IMR-90 (cell line): ENCODE results near the gene ATP4B. TPM values are rescaled to one million over a fixed set of nuclear protein-coding genes. Genes with fewer than 3 reads are reported as not detected.

Source experiments
- ATAC-seq: fragments of 200-7000 bp; cut with Tn5 transposase; 2 replicates; pipeline ENCODE4 v1.9.1; 2020; ENCODE audit warnings: low read depth, mild to moderate bottlenecking, moderate library complexity
- BruUV-seq: library from RNA; stranded (reverse); fragments of 400-500 nt; replicated peaks from 2 replicates; lab custom pipeline; 2021; lab: Mats Ljungman, UMichigan
- CTCF ChIA-PET: fragments of 300-600 bp; formaldehyde crosslinking; extraction: SDS; loops from one replicate; lab custom pipeline; 2021; ENCODE audit warnings: antibody characterized with exemption; lab: Yijun Ruan, JAX
- POLR2A ChIA-PET: fragments of 300-600 bp; sonication (Branson Sonifier 250); formaldehyde crosslinking; loops from one replicate; lab custom pipeline; 2022; ENCODE audit warnings: antibody characterized with exemption; ENCODE audit not compliant: unreplicated experiment; lab: Charles Lee
- DNase-seq: peaks from one replicate; pipeline ENCODE4 v3.0.0; 2013
- H2AFZ ChIP-seq: replicated peaks from 2 replicates; pipeline ENCODE3; 2013; ENCODE audit warnings: low read length, mild to moderate bottlenecking; ENCODE audit not compliant: poor library complexity
- H2AK5ac ChIP-seq: 2 replicates; pipeline ENCODE4 v1.6.1; 2013; ENCODE audit warnings: low read depth, low read length, inconsistent platforms
- H2AK9ac ChIP-seq: replicated peaks from 2 replicates; pipeline ENCODE3; 2013; ENCODE audit warnings: mild to moderate bottlenecking, low read depth, low read length, moderate library complexity; ENCODE audit not compliant: poor library complexity
- H2BK120ac ChIP-seq: 2 replicates; pipeline ENCODE4 v1.6.1; 2013; ENCODE audit warnings: low read depth, low read length, inconsistent platforms
- H2BK15ac ChIP-seq: 3 replicates; pipeline ENCODE4 v1.6.1; 2013; ENCODE audit warnings: low read depth, low read length, inconsistent platforms
- H2BK20ac ChIP-seq: 2 replicates; pipeline ENCODE4 v1.6.1; 2013; ENCODE audit warnings: low read depth, mild to moderate bottlenecking, inconsistent platforms, low read length, moderate library complexity
- H2BK5ac ChIP-seq: 2 replicates; pipeline ENCODE4 v1.6.1; 2013; ENCODE audit warnings: mild to moderate bottlenecking, low read depth, low read length, inconsistent platforms; ENCODE audit not compliant: poor library complexity, severe bottlenecking
- H3K14ac ChIP-seq: replicated peaks from 2 replicates; pipeline ENCODE4 v1.6.1; 2013; ENCODE audit warnings: low read depth, low read length, inconsistent platforms
- H3K18ac ChIP-seq: 2 replicates; pipeline ENCODE4 v1.6.1; 2013; ENCODE audit warnings: low read depth, low read length, control low read depth
- H3K23ac ChIP-seq: 2 replicates; pipeline ENCODE4 v1.6.1; 2013; ENCODE audit warnings: low read depth, low read length, inconsistent platforms
- H3K27ac ChIP-seq: 2 replicates; pipeline ENCODE4 v1.5.1; 2013; ENCODE audit warnings: mild to moderate bottlenecking, control low read depth, low read length; ENCODE audit not compliant: insufficient read depth
- H3K27me3 ChIP-seq: 2 replicates; pipeline ENCODE4 v1.6.1; 2013; ENCODE audit warnings: low read length; ENCODE audit not compliant: control insufficient read depth, insufficient read depth
- H3K36me3 ChIP-seq: 2 replicates; pipeline ENCODE4 v1.6.1; 2013; ENCODE audit warnings: low read length, mixed read lengths; ENCODE audit not compliant: control insufficient read depth, insufficient read depth
- H3K4ac ChIP-seq: 2 replicates; pipeline ENCODE4 v1.6.1; 2013; ENCODE audit warnings: low read depth, low read length, inconsistent platforms
- H3K4me1 ChIP-seq: 2 replicates; pipeline ENCODE4 v1.6.1; 2013; ENCODE audit warnings: low read length, mixed read lengths; ENCODE audit not compliant: control insufficient read depth, insufficient read depth
- H3K4me2 ChIP-seq: 2 replicates; pipeline ENCODE4 v1.6.1; 2013; ENCODE audit warnings: low read depth, mild to moderate bottlenecking, control low read depth, low read length, moderate library complexity
- H3K4me3 ChIP-seq: 2 replicates; pipeline ENCODE4 v1.5.1; 2013; ENCODE audit warnings: low read depth, mild to moderate bottlenecking, control low read depth, low read length, moderate library complexity; ENCODE audit not compliant: insufficient read depth
- H3K56ac ChIP-seq: 2 replicates; pipeline ENCODE4 v1.6.1; 2013; ENCODE audit warnings: low read length, inconsistent platforms; ENCODE audit not compliant: insufficient read depth; ENCODE audit errors: extremely low read depth
- H3K79me1 ChIP-seq, 2 experiments: 2 replicates each; pipeline ENCODE4 v1.6.1; 2013; ENCODE audit warnings: low read length in 2 of 2, inconsistent platforms in 1 of 2, low read depth in 1 of 2
- H3K9ac ChIP-seq: 2 replicates; pipeline ENCODE4 v1.6.1; 2013; ENCODE audit warnings: low read depth, low read length, control low read depth
- H3K9me1 ChIP-seq: 2 replicates; pipeline ENCODE4 v1.6.1; 2013; ENCODE audit warnings: low read length, inconsistent platforms; ENCODE audit not compliant: insufficient read depth
- H3K9me3 ChIP-seq: 2 replicates; pipeline ENCODE4 v1.6.1; 2013; ENCODE audit warnings: low read length; ENCODE audit not compliant: control insufficient read depth, insufficient read depth
- H4K20me1 ChIP-seq: 2 replicates; pipeline ENCODE4 v1.6.1; 2013; ENCODE audit warnings: low read length, inconsistent platforms; ENCODE audit not compliant: insufficient read depth
- H4K5ac ChIP-seq: 2 replicates; pipeline ENCODE4 v1.6.1; 2013; ENCODE audit warnings: mild to moderate bottlenecking, low read depth, low read length, control low read depth
- H4K8ac ChIP-seq, 2 experiments: 2 replicates each; pipeline ENCODE4 v1.6.1; 2013; ENCODE audit warnings: low read depth in 2 of 2, low read length in 2 of 2, control low read depth in 1 of 2, inconsistent platforms in 1 of 2
- H4K91ac ChIP-seq: 2 replicates; pipeline ENCODE4 v1.6.1; 2013; ENCODE audit warnings: low read depth, low read length, inconsistent platforms; ENCODE audit not compliant: insufficient read depth
- BHLHE40 ChIP-seq: fragments of 150-350 bp; IDR thresholded peaks from 2 replicates; pipeline ENCODE4 v1.6.1; 2016; ENCODE audit warnings: mild to moderate bottlenecking, low read depth, low read length
- CEBPB ChIP-seq: IDR thresholded peaks from 2 replicates; pipeline ENCODE4 v1.6.1; 2012; ENCODE audit warnings: low read depth, low read length, improper control_type of control experiment
- CHD1 ChIP-seq: IDR thresholded peaks from 2 replicates; pipeline ENCODE4 v1.6.1; 2012; ENCODE audit warnings: low read depth, low read length, improper control_type of control experiment
- CTCF ChIP-seq: conservative IDR thresholded peaks from 2 replicates; pipeline ENCODE4 v1.5.1; 2012; ENCODE audit warnings: mild to moderate bottlenecking, low read depth, low read length, improper control_type of control experiment
- FOS ChIP-seq: fragments of 150-350 bp; IDR thresholded peaks from 2 replicates; pipeline ENCODE4 v1.6.1; 2016; ENCODE audit warnings: low read depth, low read length
- MAFK ChIP-seq: IDR thresholded peaks from 2 replicates; pipeline ENCODE4 v1.6.1; 2012; ENCODE audit warnings: low read depth, low read length, improper control_type of control experiment
- MAZ ChIP-seq: IDR thresholded peaks from 2 replicates; pipeline ENCODE4 v1.6.1; 2012; ENCODE audit warnings: low read depth, mild to moderate bottlenecking, low read length, improper control_type of control experiment, moderate library complexity, borderline replicate concordance
- MXI1 ChIP-seq: IDR thresholded peaks from 2 replicates; pipeline ENCODE4 v1.6.1; 2012; ENCODE audit warnings: low read depth, mild to moderate bottlenecking, low read length, moderate library complexity, borderline replicate concordance
- POLR2A ChIP-seq: IDR thresholded peaks from 2 replicates; pipeline ENCODE4 v1.6.1; 2012; ENCODE audit warnings: mild to moderate bottlenecking, low read depth, low read length
- RAD21 ChIP-seq: IDR thresholded peaks from 2 replicates; pipeline ENCODE4 v1.6.1; 2012; ENCODE audit warnings: low read length, improper control_type of control experiment
- RCOR1 ChIP-seq: IDR thresholded peaks from 2 replicates; pipeline ENCODE4 v1.6.1; 2012; ENCODE audit warnings: mild to moderate bottlenecking, low read length, improper control_type of control experiment; ENCODE audit not compliant: insufficient replicate concordance
- WGBS, 2 experiments: methylation state at CpG; one replicate each; pipeline versions ENCODE4 v1.1.5 to v1.1.7; 2013; ENCODE audit warnings: missing lambda C conversion rate in 2 of 2; ENCODE audit not compliant: insufficient read length in 1 of 2; ENCODE audit errors: extremely low coverage in 2 of 2; 5-methylcytosine and 5-hydroxymethylcytosine counted together
- dilution Hi-C: fragments of 300-500 bp; cut with HindIII; formaldehyde crosslinking; loops from one replicate; pipeline ENCODE4 v1.14.3; 2018; ENCODE audit warnings: low sequenced_read_pairs; ENCODE audit not compliant: unreplicated experiment
- in situ Hi-C: fragments of 300-500 bp; cut with MboI; formaldehyde crosslinking; loops from 3 replicates; pipeline ENCODE4 v1.14.3; 2019; ENCODE audit warnings: low sequenced_read_pairs, inconsistent platforms, mixed read lengths
- intact Hi-C: fragments of 100-400 bp; cut with micrococcal nuclease; formaldehyde crosslinking; loops from 2 replicates; pipeline ENCODE4 v1.10.0; 2022
- polyA plus RNA-seq, 3 experiments: library from polyadenylated mRNA; depleted of rRNA; stranded (reverse); fragments of >200 nt; gene quantifications; 2 replicates each; pipeline ENCODE4 v1.2.3, GENCODE V29; 2012; ENCODE audit warnings: low replicate concordance in 1 of 3
- total RNA-seq: library from RNA; depleted of rRNA; stranded (reverse); fragments of >200 nt; gene quantifications from 2 replicates; pipeline ENCODE4 v1.2.3, GENCODE V29; 2012
- TF ChIP-seq, protein P1 (sequence below): fragments of 150-350 bp; IDR thresholded peaks from 2 replicates; pipeline ENCODE4 v1.6.1; 2017; ENCODE audit warnings: mild to moderate bottlenecking, antibody characterized with exemption, low read length, low read depth
- TF ChIP-seq, protein P2 (sequence below): fragments of 150-350 bp; IDR thresholded peaks from 2 replicates; pipeline ENCODE4 v1.6.1; 2016; ENCODE audit warnings: low read depth, mild to moderate bottlenecking, low read length, moderate library complexity, borderline replicate concordance

ATP4B gene
- total and polyA plus RNA-seq, 2 of the 4 experiments (the other 2 are of a cell fraction): not detected

- Histone ChIP-seq H3K14ac (no peak overlapping the region), H3K18ac (no peak overlapping the region), H3K4me1 (no peaks in the 10 kb centered on the region), H3K4me3 (no peak overlapping the region), H2BK20ac (no peak overlapping the region), H4K20me1 (peaks cover 11% of the 10 kb centered on the region; the same call in 1 of the 2 replicates), H3K9me3 (peaks cover 3% of the 10 kb centered on the region), H4K91ac (no peak overlapping the region), H3K27me3 (peaks cover 16% of the 10 kb centered on the region), H3K9ac (no peak overlapping the region), H3K9me1 (peaks cover 3% of the 10 kb centered on the region; the same call in 1 of the 2 replicates), H3K27ac (no peak overlapping the region), H3K79me1 (no peaks in the 10 kb centered on the region), H2AK5ac (no peak overlapping the region), H4K5ac (no peak overlapping the region), H3K56ac (no peak overlapping the region), H3K4me2 (no peak overlapping the region), H2AK9ac (no peak overlapping the region), H3K4ac (no peak overlapping the region), H4K8ac (no peak overlapping the region), H2BK5ac (no peak overlapping the region), H2BK120ac (no peak overlapping the region), H3K36me3 (no peaks in the 10 kb centered on the region), H3K23ac (no peak overlapping the region), H2BK15ac (no peak overlapping the region), H2AFZ (peak overlapping the region; percentile 35)
- WGBS, 2 experiments: 50% methylated on average over 6 of the region's 21 CpGs; no CpG with 5 or more reads in 1 of the 2 experiments
- ATAC-seq (no peak), DNase-seq (no peak)
- intact Hi-C loops: no loop called here
- in situ Hi-C loops: no loop called here
- ChIA-PET CTCF (no interaction called here), POLR2A (no interaction called here)
- TF ChIP-seq RCOR1: no peak
- no peak for TF ChIP-seq RAD21
- TF ChIP-seq CHD1: no peak
- TF ChIP-seq MAZ: no peak
- TF ChIP-seq MAFK: no peak
- no peak for TF ChIP-seq CTCF
- no peak for TF ChIP-seq CEBPB
- no peak for TF ChIP-seq POLR2A
- TF ChIP-seq, protein P1, sequence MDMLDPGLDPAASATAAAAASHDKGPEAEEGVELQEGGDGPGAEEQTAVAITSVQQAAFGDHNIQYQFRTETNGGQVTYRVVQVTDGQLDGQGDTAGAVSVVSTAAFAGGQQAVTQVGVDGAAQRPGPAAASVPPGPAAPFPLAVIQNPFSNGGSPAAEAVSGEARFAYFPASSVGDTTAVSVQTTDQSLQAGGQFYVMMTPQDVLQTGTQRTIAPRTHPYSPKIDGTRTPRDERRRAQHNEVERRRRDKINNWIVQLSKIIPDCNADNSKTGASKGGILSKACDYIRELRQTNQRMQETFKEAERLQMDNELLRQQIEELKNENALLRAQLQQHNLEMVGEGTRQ: no peak
- TF ChIP-seq BHLHE40: no peak
- TF ChIP-seq, protein P2, sequence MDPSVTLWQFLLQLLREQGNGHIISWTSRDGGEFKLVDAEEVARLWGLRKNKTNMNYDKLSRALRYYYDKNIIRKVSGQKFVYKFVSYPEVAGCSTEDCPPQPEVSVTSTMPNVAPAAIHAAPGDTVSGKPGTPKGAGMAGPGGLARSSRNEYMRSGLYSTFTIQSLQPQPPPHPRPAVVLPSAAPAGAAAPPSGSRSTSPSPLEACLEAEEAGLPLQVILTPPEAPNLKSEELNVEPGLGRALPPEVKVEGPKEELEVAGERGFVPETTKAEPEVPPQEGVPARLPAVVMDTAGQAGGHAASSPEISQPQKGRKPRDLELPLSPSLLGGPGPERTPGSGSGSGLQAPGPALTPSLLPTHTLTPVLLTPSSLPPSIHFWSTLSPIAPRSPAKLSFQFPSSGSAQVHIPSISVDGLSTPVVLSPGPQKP: no peak
- no peak for TF ChIP-seq FOS
- no peak for TF ChIP-seq MXI1
- no TSS peak for BruUV-seq
- dilution Hi-C loops: no loop called here
These were observed 7.0 kb upstream of the ATP4B start for GRCh38 chr13:113664751-113665596.
